Cardiac muscle cell (in vitro differentiated cells and primary cell): ENCODE measurements around the gene LACC1. TPM values are rescaled to one million over a fixed set of nuclear protein-coding genes. Genes with fewer than 3 reads are reported as not detected.
A peak's percentile ranks its signal among the peaks of the same experiment; 100 is the strongest.

Experiments
- DNase-seq, 2 donors: peaks; one replicate each; pipeline versions ENCODE4 v3.0.0 to v3.0.0-alpha.2; 2010 to 2017; ENCODE audit warnings: low read depth in 1 of 2, low spot score in 1 of 2
- H3K27ac ChIP-seq: fragments of 200-600 bp; sonication (generic); 2 replicates; pipeline ENCODE4 v1.5.1; 2016
- H3K27me3 ChIP-seq: fragments of 200-600 bp; sonication (generic); 2 replicates; pipeline ENCODE4 v1.6.0; 2016; ENCODE audit warnings: control low read depth
- H3K36me3 ChIP-seq: fragments of 200-600 bp; sonication (generic); 2 replicates; pipeline ENCODE4 v1.5.1; 2016; ENCODE audit warnings: control low read depth
- H3K4me1 ChIP-seq: fragments of 200-600 bp; sonication (generic); 2 replicates; pipeline ENCODE4 v1.8.1; 2017; ENCODE audit warnings: low read depth, mild to moderate bottlenecking, mixed run types
- H3K4me3 ChIP-seq: fragments of 200-600 bp; sonication (generic); 2 replicates; pipeline ENCODE4 v1.5.1; 2016; ENCODE audit warnings: mild to moderate bottlenecking
- H3K9me3 ChIP-seq: fragments of 200-600 bp; sonication (generic); 2 replicates; pipeline ENCODE4 v1.5.1; 2017; ENCODE audit warnings: low read depth, mild to moderate bottlenecking, control low read depth
- CTCF ChIP-seq: IDR thresholded peaks from 2 replicates; pipeline ENCODE4 v1.5.1; 2012; ENCODE audit warnings: low read depth, mild to moderate bottlenecking, low read length
- polyA plus RNA-seq: library from polyadenylated mRNA; unstranded; fragments of >200 nt; fragmentation: Nextera tagmentation; extraction: Ambion mirVana; gene quantifications from 2 replicates; pipeline ENCODE4 v1.2.1, GENCODE V29; 2016
- total RNA-seq: library from RNA; depleted of rRNA; stranded (reverse); fragments of >200 nt; gene quantifications from 2 replicates; pipeline ENCODE4 v1.2.3, GENCODE V29; 2016

The LACC1 gene
- total RNA-seq, result 0.48 and 0.99 TPM in 2 replicates
- 2.8 and 3.7 TPM in 2 replicates for polyA plus RNA-seq

GRCh38 chr13:43879755-43880181 is at the start of gene LACC1:
TSS of gene LACC1 (plus strand) at chr13:43879904. CDS start at chr13:43880986, 1,082 bp downstream.
- peaks cover 25% of the 10 kb centered on the region for H3K27me3 ChIP-seq
- no peaks in the 10 kb centered on the region for H3K36me3 ChIP-seq
- DNase-seq, result peak in 1 of 2 donors; percentile 14
- peak within 1 kb of the TSS; percentile 59 for H3K4me3 ChIP-seq
- H3K27ac ChIP-seq, result peak within 1 kb of the TSS; percentile 13
- H3K9me3 ChIP-seq, result no peaks in the 10 kb centered on the region
- peaks cover 3% of the 10 kb centered on the region for H3K4me1 ChIP-seq
- TF ChIP-seq CTCF, result no peak

- H3K27ac ChIP-seq, result no peak overlapping the region
- TF ChIP-seq CTCF, result no peak
- DNase-seq, result peak in 1 of 2 donors; percentile 93
These were observed 49.2 kb upstream of the LACC1 start for GRCh38 chr13:43830497-43830881.

GRCh38 chr13:43831088-43831487 is 48.6 kb upstream of the LACC1 start:
- no peaks in the 10 kb centered on the region for H3K9me3 ChIP-seq
- no peaks in the 10 kb centered on the region for H3K27me3 ChIP-seq
- DNase-seq, result peak in 1 of 2 donors; percentile 83
- TF ChIP-seq CTCF, result no peak
- H3K27ac ChIP-seq, result no peak overlapping the region
- no peaks in the 10 kb centered on the region for H3K36me3 ChIP-seq
- no peaks in the 10 kb centered on the region for H3K4me1 ChIP-seq
- no peak overlapping the region for H3K4me3 ChIP-seq

More at GRCh38 chr13:43830497-43830881, 49.2 kb upstream of the LACC1 start:
- Histone ChIP-seq H3K9me3 (no peaks in the 10 kb centered on the region), H3K36me3 (no peaks in the 10 kb centered on the region), H3K4me1 (no peaks in the 10 kb centered on the region), H3K4me3 (no peak overlapping the region), H3K27me3 (no peaks in the 10 kb centered on the region)

- DNase-seq, result peak in 1 of 2 donors; percentile 81
- no peak for TF ChIP-seq CTCF
- H3K27me3 ChIP-seq, result no peaks in the 10 kb centered on the region
- H3K4me1 ChIP-seq, result no peaks in the 10 kb centered on the region
- no peak overlapping the region for H3K4me3 ChIP-seq
- H3K36me3 ChIP-seq, result no peaks in the 10 kb centered on the region
- H3K9me3 ChIP-seq, result no peaks in the 10 kb centered on the region
- H3K27ac ChIP-seq, result no peak overlapping the region
These were observed 44.0 kb upstream of the LACC1 start for GRCh38 chr13:43835701-43836100.

- H3K9me3 ChIP-seq, result no peaks in the 10 kb centered on the region
- no peak overlapping the region for H3K27ac ChIP-seq
- no peak overlapping the region for H3K4me3 ChIP-seq
- no peaks in the 10 kb centered on the region for H3K4me1 ChIP-seq
- no peak for TF ChIP-seq CTCF
- DNase-seq, result peak in 1 of 2 donors; percentile 71
- H3K36me3 ChIP-seq, result no peaks in the 10 kb centered on the region
- H3K27me3 ChIP-seq, result no peaks in the 10 kb centered on the region
These were observed 40.8 kb upstream of the LACC1 start for GRCh38 chr13:43838909-43839308.
